Smooth muscle cell (in vitro differentiated cells): Measurements from ENCODE around the gene TNFSF8. TPM values are rescaled to one million over a fixed set of nuclear protein-coding genes. Genes with fewer than 3 reads are reported as not detected.

Experiments
- DNase-seq: peaks from one replicate; lab custom pipeline; 2025; ENCODE audit not compliant: unreplicated experiment; lab: John Stamatoyannopoulos, UW
- H2AFZ ChIP-seq: fragments of 200-600 bp; sonication (generic); 2 replicates; pipeline ENCODE4 v1.6.0; 2016; ENCODE audit warnings: antibody characterized with exemption, low read depth, mild to moderate bottlenecking
- H3F3A ChIP-seq: fragments of 200-600 bp; sonication (generic); 2 replicates; pipeline ENCODE4 v1.6.0; 2017; ENCODE audit warnings: antibody characterized with exemption, low read depth
- H3K27ac ChIP-seq: fragments of 200-600 bp; sonication (generic); 2 replicates; pipeline ENCODE4 v1.5.1; 2016; ENCODE audit warnings: low read depth, mild to moderate bottlenecking
- H3K27me3 ChIP-seq: fragments of 200-600 bp; sonication (generic); 2 replicates; pipeline ENCODE4 v1.6.1; 2016; ENCODE audit warnings: low read depth, mild to moderate bottlenecking
- H3K36me3 ChIP-seq: fragments of 200-600 bp; sonication (generic); 2 replicates; pipeline ENCODE4 v1.5.1; 2016; ENCODE audit warnings: low read depth
- H3K4me1 ChIP-seq: fragments of 200-600 bp; sonication (generic); 2 replicates; pipeline ENCODE4 v1.5.1; 2016; ENCODE audit warnings: low read depth
- H3K4me2 ChIP-seq: fragments of 200-600 bp; sonication (generic); 2 replicates; pipeline ENCODE4 v1.6.0; 2016; ENCODE audit warnings: mild to moderate bottlenecking
- H3K4me3 ChIP-seq: fragments of 200-600 bp; sonication (generic); 2 replicates; pipeline ENCODE4 v1.5.1; 2016; ENCODE audit warnings: mild to moderate bottlenecking
- H3K79me2 ChIP-seq: fragments of 200-600 bp; sonication (generic); 2 replicates; pipeline ENCODE4 v1.6.0; 2016; ENCODE audit warnings: low read depth, mild to moderate bottlenecking
- H3K9ac ChIP-seq: fragments of 200-600 bp; sonication (generic); 2 replicates; pipeline ENCODE4 v1.6.0; 2016; ENCODE audit warnings: low read depth
- H3K9me3 ChIP-seq: fragments of 200-600 bp; sonication (generic); replicated peaks from 2 replicates; pipeline ENCODE4 v1.5.1; 2016; ENCODE audit warnings: low read depth
- H4K20me1 ChIP-seq: fragments of 200-600 bp; sonication (generic); 2 replicates; pipeline ENCODE4 v1.6.0; 2016; ENCODE audit warnings: low read depth
- WGBS: methylation state at CpG from one replicate; pipeline ENCODE4 v1.1.7; 2016; ENCODE audit warnings: low lambda C conversion rate; 5-methylcytosine and 5-hydroxymethylcytosine counted together
- polyA plus RNA-seq: library from polyadenylated mRNA; unstranded; fragments of >200 nt; fragmentation: Nextera tagmentation; extraction: Ambion mirVana; gene quantifications from 2 replicates; pipeline ENCODE4 v1.2.1, GENCODE V29; 2016
- total RNA-seq: library from RNA; depleted of rRNA; stranded (reverse); fragments of >200 nt; gene quantifications from 2 replicates; pipeline ENCODE4 v1.2.3, GENCODE V29; 2014
- TF ChIP-seq, protein P1 (sequence below): fragments of 200-600 bp; sonication (generic); IDR thresholded peaks from 2 replicates; pipeline ENCODE4 v1.5.1; 2017; ENCODE audit warnings: borderline replicate concordance, mild to moderate bottlenecking, antibody characterized with exemption; ENCODE audit not compliant: insufficient read depth, poor library complexity, severe bottlenecking

Gene TNFSF8
- total and polyA plus RNA-seq, 2 experiments from 2014 or later, result not detected

DNA sequence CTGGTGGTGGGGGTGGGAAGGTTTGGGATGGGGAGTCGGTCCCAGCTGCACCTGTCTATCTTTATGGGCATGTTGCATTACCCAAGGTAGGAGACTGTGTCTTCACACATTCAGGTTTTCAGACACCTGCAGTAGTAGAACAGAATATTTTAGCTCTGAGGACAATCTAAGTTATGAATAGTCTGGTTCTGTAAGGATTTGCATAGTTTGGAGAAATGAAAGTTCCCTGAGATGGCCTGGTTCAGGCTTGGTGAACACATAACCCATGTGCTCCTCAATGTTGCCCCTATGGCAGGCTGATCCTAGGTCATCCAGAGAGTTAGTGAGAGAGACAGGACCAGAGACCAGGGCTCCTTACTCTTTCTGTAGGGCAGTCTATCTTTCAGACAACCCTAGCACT, 20.7 kb downstream of the TNFSF8 start:
- no peaks in the 10 kb centered on the region for H3K79me2 ChIP-seq
- H3K4me2 ChIP-seq, result no peak overlapping the region
- DNase-seq, result no peak
- no peak overlapping the region for H3K9ac ChIP-seq
- no peaks in the 10 kb centered on the region for H3F3A ChIP-seq
- no peaks in the 10 kb centered on the region for H4K20me1 ChIP-seq
- no peaks in the 10 kb centered on the region for H3K36me3 ChIP-seq
- no peaks in the 10 kb centered on the region for H3K27me3 ChIP-seq
- no peak overlapping the region for H3K4me3 ChIP-seq
- H3K4me1 ChIP-seq, result peaks cover 6% of the 10 kb centered on the region
- no peak overlapping the region for H3K27ac ChIP-seq
- TF ChIP-seq, protein P1, sequence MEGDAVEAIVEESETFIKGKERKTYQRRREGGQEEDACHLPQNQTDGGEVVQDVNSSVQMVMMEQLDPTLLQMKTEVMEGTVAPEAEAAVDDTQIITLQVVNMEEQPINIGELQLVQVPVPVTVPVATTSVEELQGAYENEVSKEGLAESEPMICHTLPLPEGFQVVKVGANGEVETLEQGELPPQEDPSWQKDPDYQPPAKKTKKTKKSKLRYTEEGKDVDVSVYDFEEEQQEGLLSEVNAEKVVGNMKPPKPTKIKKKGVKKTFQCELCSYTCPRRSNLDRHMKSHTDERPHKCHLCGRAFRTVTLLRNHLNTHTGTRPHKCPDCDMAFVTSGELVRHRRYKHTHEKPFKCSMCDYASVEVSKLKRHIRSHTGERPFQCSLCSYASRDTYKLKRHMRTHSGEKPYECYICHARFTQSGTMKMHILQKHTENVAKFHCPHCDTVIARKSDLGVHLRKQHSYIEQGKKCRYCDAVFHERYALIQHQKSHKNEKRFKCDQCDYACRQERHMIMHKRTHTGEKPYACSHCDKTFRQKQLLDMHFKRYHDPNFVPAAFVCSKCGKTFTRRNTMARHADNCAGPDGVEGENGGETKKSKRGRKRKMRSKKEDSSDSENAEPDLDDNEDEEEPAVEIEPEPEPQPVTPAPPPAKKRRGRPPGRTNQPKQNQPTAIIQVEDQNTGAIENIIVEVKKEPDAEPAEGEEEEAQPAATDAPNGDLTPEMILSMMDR, result no peak
- H2AFZ ChIP-seq, result no peak overlapping the region
- 88% methylated on average over 1 of the region's 1 CpG for WGBS
- no peaks in the 10 kb centered on the region for H3K9me3 ChIP-seq

DNA sequence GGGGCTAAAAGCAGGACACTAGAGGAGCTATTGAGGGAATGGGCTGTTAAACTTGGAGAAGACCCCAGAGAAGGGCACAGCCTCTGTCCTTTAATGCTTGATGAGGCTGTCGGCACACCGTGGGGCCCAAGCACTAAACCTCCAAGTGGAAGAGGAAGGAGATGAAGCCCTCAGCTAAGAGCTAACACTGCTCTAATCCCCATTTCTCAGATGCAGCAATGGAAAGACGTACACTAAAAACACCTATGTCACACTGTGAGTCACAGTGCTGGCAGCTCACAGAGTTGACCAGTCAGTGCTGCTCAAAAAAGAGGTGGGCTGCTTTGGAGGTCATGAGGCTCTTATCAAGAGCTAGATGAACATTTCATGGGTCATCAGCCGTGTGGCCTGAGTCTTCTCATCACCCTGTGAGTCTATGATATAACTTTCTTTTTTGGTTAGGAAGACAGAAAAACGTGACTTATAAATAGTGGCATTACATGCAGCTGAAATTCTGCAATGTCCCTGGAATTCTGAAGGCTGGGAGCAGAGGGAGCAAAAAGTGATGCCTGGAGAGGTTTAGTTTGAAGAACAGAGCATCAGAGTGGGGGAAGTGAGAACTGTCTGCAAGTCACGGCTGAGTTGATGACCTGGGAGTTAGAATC, 21.5 kb downstream of the TNFSF8 start:
- Histone ChIP-seq H3K4me3 (no peak overlapping the region), H3K27ac (peak overlapping the region; percentile 80), H3K79me2 (no peaks in the 10 kb centered on the region), H3K4me1 (peaks cover 6% of the 10 kb centered on the region), H3K9ac (no peak overlapping the region), H3K36me3 (no peaks in the 10 kb centered on the region), H3K27me3 (no peaks in the 10 kb centered on the region), H3F3A (no peaks in the 10 kb centered on the region), H3K9me3 (no peaks in the 10 kb centered on the region), H2AFZ (no peak overlapping the region), H4K20me1 (no peaks in the 10 kb centered on the region), H3K4me2 (peak overlapping the region; percentile 5)
- no peak for DNase-seq
- TF ChIP-seq, protein P1, result no peak
- WGBS, result 29% methylated on average over 6 of the region's 6 CpGs

DNA sequence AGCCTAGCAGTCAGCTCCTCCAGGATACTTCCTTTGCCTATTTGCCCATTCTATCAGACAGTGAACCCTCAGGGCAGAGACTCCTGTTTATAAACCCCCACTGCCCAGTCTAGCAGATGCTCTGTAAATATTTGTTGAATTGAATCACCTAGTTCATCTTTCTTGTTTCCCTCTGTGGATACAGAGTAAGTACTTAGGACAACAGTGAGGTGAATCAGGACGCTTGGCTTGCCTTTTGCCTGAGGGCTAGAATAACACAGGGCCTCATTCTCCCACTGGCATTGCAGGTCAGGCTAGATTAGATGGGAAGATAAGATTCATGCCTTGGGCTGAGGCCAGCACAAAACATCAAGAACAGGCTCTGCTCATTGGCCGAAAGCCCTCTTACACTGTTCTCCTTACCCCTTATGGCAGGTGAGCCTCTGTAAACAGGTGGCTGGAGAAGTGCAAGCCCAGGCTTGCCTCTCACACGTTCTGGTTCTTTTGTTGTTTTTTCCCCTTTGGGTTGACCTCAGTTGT, 22.2 kb downstream of the TNFSF8 start:
- Histone ChIP-seq H2AFZ (no peak overlapping the region), H3K9me3 (no peaks in the 10 kb centered on the region), H3K36me3 (no peaks in the 10 kb centered on the region), H3K4me1 (peaks cover 6% of the 10 kb centered on the region), H3K27me3 (no peaks in the 10 kb centered on the region), H3K27ac (peak overlapping the region; percentile 80), H4K20me1 (no peaks in the 10 kb centered on the region), H3K79me2 (no peaks in the 10 kb centered on the region), H3F3A (no peaks in the 10 kb centered on the region), H3K4me2 (peak overlapping the region; percentile 5), H3K9ac (peak overlapping the region; percentile 20), H3K4me3 (no peak overlapping the region)
- 42% methylated on average over 3 of the region's 3 CpGs for WGBS
- TF ChIP-seq, protein P1, result no peak
- DNase-seq, result no peak

DNA sequence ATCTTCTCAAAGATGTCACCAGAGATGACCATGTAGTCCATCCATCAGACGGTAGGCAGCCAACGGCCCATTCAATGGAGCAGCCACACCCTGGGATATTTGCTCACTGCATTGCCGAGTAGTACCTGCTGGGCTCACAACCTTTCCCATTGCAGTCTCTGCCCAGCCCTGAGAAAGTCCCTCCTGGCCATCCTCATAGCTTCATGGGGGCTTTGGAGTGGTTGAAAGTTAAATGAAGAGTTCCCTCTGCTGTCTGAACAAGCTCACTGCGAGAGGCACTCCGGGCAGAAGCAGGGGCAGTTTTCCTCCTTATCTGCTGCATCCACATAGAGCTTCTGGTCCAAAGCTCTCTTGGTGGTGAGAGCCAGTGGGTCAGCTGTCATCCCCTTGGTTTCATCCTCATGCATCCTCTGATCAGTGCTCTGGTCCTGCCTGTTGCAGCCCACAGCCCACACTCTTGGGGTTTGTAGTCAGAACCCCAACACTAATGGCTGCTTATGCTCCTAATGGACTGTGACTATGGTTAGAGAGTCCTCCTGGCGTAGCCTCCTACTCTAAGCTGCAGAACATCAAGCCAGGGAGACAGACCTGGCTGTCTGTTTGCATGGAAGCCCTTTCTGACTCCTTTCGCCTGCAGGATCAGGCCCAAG, 23.3 kb downstream of the TNFSF8 start:
- 42% methylated on average over 7 of the region's 7 CpGs for WGBS
- no peak for DNase-seq

More for the DNA sequence above, 23.3 kb downstream of the TNFSF8 start:
- H3K27me3 ChIP-seq, result no peaks in the 10 kb centered on the region
- no peak overlapping the region for H3K4me2 ChIP-seq
- H3K36me3 ChIP-seq, result no peaks in the 10 kb centered on the region
- no peak overlapping the region for H2AFZ ChIP-seq
- H3K9ac ChIP-seq, result peak overlapping the region; percentile 20
- peaks cover 6% of the 10 kb centered on the region for H3K4me1 ChIP-seq
- H4K20me1 ChIP-seq, result no peaks in the 10 kb centered on the region
- H3F3A ChIP-seq, result no peaks in the 10 kb centered on the region
- no peaks in the 10 kb centered on the region for H3K9me3 ChIP-seq
- TF ChIP-seq, protein P1, result peak; percentile 57
- peak overlapping the region; percentile 80 for H3K27ac ChIP-seq
- H3K79me2 ChIP-seq, result no peaks in the 10 kb centered on the region
- H3K4me3 ChIP-seq, result no peak overlapping the region
